PFSK-1 (cell line): ENCODE results near the gene KIF5C.

Experiments used
- POLR2AphosphoS5 ChIP-seq: IDR thresholded peaks from 2 replicates; pipeline ENCODE4 v1.6.1; 2012; ENCODE audit warnings: low read depth, mild to moderate bottlenecking, control low read depth, low read length, moderate library complexity
- REST ChIP-seq, 2 experiments: IDR thresholded peaks; 2 replicates each; pipeline versions ENCODE4 v1.6.1 to v1.8.0; 2011 to 2012; ENCODE audit warnings: low read depth in 2 of 2, low read length in 2 of 2, control low read depth in 1 of 2, inconsistent platforms in 1 of 2, mild to moderate bottlenecking in 1 of 2, moderate library complexity in 1 of 2; ENCODE audit not compliant: insufficient read depth in 1 of 2
- TAF1 ChIP-seq: IDR thresholded peaks from 2 replicates; pipeline ENCODE4 v1.6.1; 2012; ENCODE audit warnings: low read length, control low read depth, borderline replicate concordance; ENCODE audit not compliant: insufficient read depth

DNA sequence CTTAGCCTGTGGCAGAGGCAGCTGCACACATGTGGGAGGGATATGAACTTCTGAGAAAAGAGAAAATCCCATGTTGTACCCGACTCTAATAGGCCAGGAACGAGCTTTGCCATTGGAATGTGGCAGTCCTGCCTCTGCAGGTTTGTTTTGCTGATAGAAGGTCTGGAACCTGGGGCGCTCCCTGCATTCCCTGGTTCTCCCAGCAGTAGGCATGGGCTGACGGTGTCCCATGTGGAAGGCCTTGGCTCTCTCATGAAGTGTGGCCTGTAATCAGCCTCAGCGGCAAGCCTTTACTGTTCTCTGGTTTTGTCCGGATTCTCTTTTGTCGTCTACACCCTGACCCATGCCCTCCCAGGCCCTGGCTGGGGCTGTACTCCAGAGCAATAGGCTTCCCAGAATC lies 72.3 kb downstream of the KIF5C start:
- no peak for TF ChIP-seq POLR2AphosphoS5
- no peak for TF ChIP-seq REST (IDR thresholded peaks at IDR 0.05; ENCODE audit: insufficient read depth in 1 of 2, low read depth in 2 of 2, low read length in 2 of 2)
- no peak for TF ChIP-seq TAF1
